ENCODE data around the gene AFAP1. TPM values are rescaled to one million over a fixed set of nuclear protein-coding genes. Genes with fewer than 3 reads are reported as not detected.

AFAP1 gene
- total and polyA plus RNA-seq, 2 donors from 2014 or later = 2.6 to 26.3 TPM

DNA sequence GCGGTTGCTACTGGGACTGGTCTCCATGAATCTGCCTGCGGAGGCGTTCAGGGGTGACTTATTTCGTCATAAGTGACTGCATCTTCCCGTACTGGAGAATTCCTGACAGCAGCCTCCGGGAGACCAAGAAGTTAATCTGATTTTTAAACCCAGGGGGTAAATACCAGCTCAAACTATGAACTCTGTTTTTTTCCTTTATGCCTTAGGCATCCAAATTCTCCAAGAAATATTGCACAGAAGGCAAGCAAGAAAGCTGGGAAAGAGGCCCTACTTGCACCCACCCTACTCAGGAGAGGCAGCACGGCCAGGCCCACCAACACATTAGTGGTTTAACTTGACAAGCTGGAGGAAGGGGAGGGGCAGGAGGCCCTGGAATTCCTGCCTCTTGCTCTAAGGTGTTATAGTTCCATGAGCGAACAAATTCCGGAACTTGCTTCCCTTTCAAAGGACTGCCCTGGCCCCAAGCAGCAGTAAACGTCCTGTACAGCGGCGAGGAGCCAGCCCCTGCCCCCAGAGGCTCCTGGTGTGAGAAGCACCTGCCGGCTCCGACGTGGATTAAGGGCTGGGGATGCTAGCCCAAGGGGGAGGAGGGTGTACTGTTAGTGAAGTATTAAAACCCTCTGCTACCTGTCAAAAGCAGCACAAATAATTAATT, 177.2 kb downstream of the AFAP1 start:
- Histone ChIP-seq H3K36me3 (ENCODE audit: control insufficient read depth in 2 of 3, insufficient read depth in 3 of 3, low read length in 3 of 3) (peaks cover 0 to 2% (median 0%) of the 10 kb centered on the region in 3 donors), H3K27ac (ENCODE audit: low read depth in 2 of 2, low read length in 2 of 2) (no peak overlapping the region), H3K4me1 (ENCODE audit: control insufficient read depth in 2 of 3, insufficient read depth in 2 of 3, low read depth in 1 of 3, low read length in 3 of 3) (peaks cover 0 to 5% (median 0%) of the 10 kb centered on the region in 3 donors), H3K27me3 (ENCODE audit: control insufficient read depth, insufficient read depth, low read length) (no peaks in the 10 kb centered on the region), H3K4me3 (ENCODE audit: low read length in 3 of 3) (no peak overlapping the region), H3K9me3 (ENCODE audit: control insufficient read depth in 2 of 3, insufficient read depth in 1 of 3, low read length in 3 of 3) (no peaks in the 10 kb centered on the region), H3K9ac (ENCODE audit: low read length in 3 of 3) (no peak overlapping the region)
- DNase-seq (peak in 2 of 5 donors; percentile 54 to 58), FAIRE-seq (no peak)
- intact Hi-C loops (cut with DNase I) = no loop called here
- TF ChIP-seq, protein P1, sequence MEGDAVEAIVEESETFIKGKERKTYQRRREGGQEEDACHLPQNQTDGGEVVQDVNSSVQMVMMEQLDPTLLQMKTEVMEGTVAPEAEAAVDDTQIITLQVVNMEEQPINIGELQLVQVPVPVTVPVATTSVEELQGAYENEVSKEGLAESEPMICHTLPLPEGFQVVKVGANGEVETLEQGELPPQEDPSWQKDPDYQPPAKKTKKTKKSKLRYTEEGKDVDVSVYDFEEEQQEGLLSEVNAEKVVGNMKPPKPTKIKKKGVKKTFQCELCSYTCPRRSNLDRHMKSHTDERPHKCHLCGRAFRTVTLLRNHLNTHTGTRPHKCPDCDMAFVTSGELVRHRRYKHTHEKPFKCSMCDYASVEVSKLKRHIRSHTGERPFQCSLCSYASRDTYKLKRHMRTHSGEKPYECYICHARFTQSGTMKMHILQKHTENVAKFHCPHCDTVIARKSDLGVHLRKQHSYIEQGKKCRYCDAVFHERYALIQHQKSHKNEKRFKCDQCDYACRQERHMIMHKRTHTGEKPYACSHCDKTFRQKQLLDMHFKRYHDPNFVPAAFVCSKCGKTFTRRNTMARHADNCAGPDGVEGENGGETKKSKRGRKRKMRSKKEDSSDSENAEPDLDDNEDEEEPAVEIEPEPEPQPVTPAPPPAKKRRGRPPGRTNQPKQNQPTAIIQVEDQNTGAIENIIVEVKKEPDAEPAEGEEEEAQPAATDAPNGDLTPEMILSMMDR (IDR thresholded peaks at IDR 0.05; ENCODE audit: borderline replicate concordance, extremely low read depth, insufficient read depth) = no peak

DNA sequence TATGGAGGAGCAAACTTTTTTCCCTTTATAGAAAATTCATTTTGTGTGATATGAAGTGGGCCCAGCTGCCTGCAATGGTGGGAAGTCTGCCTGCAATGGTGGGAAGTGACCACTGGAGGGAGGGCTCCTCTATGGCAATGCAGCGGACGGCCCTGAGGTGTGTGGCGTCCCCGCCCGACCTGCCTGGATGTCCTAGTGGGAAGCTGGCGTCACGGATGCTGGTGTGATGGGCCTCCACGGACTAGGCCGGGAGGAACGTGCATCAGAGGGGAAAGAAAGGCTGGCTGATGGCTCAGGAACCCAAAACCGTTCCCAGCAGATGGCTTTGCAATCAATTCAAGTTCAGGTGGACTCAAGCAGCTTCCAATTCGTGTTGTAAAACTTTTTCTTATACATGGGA, 177.9 kb downstream of the AFAP1 start:
- H3K9me3 ChIP-seq (ENCODE audit: control insufficient read depth in 2 of 3, insufficient read depth in 1 of 3, low read length in 3 of 3) = no peaks in the 10 kb centered on the region
- DNase-seq (peak; percentile 82 to 89 (median 83)), FAIRE-seq (no peak)
- H3K27ac ChIP-seq (ENCODE audit: low read depth in 2 of 2, low read length in 2 of 2) = no peak overlapping the region
- no peaks in the 10 kb centered on the region for H3K27me3 ChIP-seq (ENCODE audit: control insufficient read depth, insufficient read depth, low read length)
- H3K36me3 ChIP-seq (ENCODE audit: control insufficient read depth in 2 of 3, insufficient read depth in 3 of 3, low read length in 3 of 3) = peaks cover 0 to 2% (median 0%) of the 10 kb centered on the region in 3 donors
- H3K9ac ChIP-seq (ENCODE audit: low read length in 3 of 3) = no peak overlapping the region
- H3K4me1 ChIP-seq (ENCODE audit: control insufficient read depth in 2 of 3, insufficient read depth in 2 of 3, low read depth in 1 of 3, low read length in 3 of 3) = peaks cover 0 to 5% (median 0%) of the 10 kb centered on the region in 3 donors
- TF ChIP-seq, protein P1 (IDR thresholded peaks at IDR 0.05; ENCODE audit: borderline replicate concordance, extremely low read depth, insufficient read depth) = peak; percentile 81
- intact Hi-C loops (cut with DNase I) = no loop called here
- H3K4me3 ChIP-seq (ENCODE audit: low read length in 3 of 3) = no peak overlapping the region

DNA sequence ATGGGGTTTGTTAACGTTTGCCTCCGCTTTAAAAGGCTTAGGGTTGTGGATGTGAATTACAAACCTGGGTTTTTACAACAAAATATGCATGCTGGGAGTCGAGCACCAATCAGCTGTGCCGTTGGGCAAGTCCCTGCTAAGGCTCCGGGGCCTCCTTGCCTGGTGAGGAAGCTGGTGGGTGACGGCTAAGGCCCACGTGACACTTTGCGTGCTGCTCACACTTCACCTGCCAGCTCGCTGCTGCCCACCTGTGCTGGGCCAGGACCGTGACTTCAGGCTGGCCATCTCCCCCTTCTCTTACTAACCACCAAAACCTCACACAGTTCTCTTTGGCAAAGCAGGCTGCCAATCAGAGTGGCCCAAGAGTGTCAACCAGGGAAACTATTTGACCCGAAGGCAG, 178.3 kb downstream of the AFAP1 start:
- H3K9me3 ChIP-seq (ENCODE audit: control insufficient read depth in 2 of 3, insufficient read depth in 1 of 3, low read length in 3 of 3) = no peaks in the 10 kb centered on the region
- peaks cover 0 to 2% (median 0%) of the 10 kb centered on the region in 3 donors for H3K36me3 ChIP-seq (ENCODE audit: control insufficient read depth in 2 of 3, insufficient read depth in 3 of 3, low read length in 3 of 3)
- no peak for FAIRE-seq
- H3K4me3 ChIP-seq (ENCODE audit: low read length in 3 of 3) = no peak overlapping the region
- intact Hi-C loops (cut with DNase I) = no loop called here
- H3K27me3 ChIP-seq (ENCODE audit: control insufficient read depth, insufficient read depth, low read length) = no peaks in the 10 kb centered on the region
- peak in 1 of 5 donors; percentile 29 for DNase-seq
- TF ChIP-seq, protein P1 (IDR thresholded peaks at IDR 0.05; ENCODE audit: borderline replicate concordance, extremely low read depth, insufficient read depth) = no peak
- H3K9ac ChIP-seq (ENCODE audit: low read length in 3 of 3) = no peak overlapping the region
- H3K27ac ChIP-seq (ENCODE audit: low read depth in 2 of 2, low read length in 2 of 2) = no peak overlapping the region
- peaks cover 0 to 4% (median 0%) of the 10 kb centered on the region in 3 donors for H3K4me1 ChIP-seq (ENCODE audit: control insufficient read depth in 2 of 3, insufficient read depth in 2 of 3, low read depth in 1 of 3, low read length in 3 of 3)

Data from kidney (tissue), 14 donors.